GM23338 (cell line): ENCODE results near the gene SEMA4D.

Experiments
- TF ChIP-seq, protein P1 (sequence below), 2 experiments: fragments of 200-600 bp in 1 of 2; sonication (generic) in 1 of 2; conservative IDR thresholded peaks; 2 replicates each; pipeline versions ENCODE4 v1.5.1 to v1.6.1; 2016 to 2017; ENCODE audit warnings: antibody characterized with exemption in 2 of 2, low read depth in 2 of 2, mild to moderate bottlenecking in 2 of 2, moderate library complexity in 1 of 2
- TF ChIP-seq, protein P2 (sequence below): IDR thresholded peaks from one replicate; pipeline ENCODE4 v1.6.1; 2018; ENCODE audit warnings: antibody characterized with exemption; ENCODE audit not compliant: unreplicated experiment

DNA sequence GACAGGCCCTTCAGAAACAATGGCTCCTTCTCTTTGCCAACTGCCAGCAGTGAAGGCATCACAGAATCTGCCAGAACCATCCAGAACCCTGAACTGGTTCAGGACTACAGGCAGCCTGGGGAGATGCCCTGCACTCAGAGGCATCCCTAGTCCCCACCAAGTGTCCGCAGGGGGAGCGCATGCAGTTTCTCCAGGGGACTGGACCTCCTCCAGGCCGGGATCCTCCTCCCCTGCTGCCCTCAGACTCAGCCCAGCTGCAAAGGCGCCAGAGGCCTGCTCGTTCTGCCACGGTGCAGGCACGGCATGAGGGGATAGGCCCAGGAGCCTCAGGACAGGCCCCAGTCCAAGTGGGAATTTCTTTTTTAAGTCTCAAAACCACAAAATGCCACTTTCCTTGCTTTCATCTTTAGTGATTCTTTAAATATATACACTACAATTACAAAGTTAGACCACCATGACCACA, 72.0 kb downstream of the SEMA4D start:
- TF ChIP-seq, protein P1, sequence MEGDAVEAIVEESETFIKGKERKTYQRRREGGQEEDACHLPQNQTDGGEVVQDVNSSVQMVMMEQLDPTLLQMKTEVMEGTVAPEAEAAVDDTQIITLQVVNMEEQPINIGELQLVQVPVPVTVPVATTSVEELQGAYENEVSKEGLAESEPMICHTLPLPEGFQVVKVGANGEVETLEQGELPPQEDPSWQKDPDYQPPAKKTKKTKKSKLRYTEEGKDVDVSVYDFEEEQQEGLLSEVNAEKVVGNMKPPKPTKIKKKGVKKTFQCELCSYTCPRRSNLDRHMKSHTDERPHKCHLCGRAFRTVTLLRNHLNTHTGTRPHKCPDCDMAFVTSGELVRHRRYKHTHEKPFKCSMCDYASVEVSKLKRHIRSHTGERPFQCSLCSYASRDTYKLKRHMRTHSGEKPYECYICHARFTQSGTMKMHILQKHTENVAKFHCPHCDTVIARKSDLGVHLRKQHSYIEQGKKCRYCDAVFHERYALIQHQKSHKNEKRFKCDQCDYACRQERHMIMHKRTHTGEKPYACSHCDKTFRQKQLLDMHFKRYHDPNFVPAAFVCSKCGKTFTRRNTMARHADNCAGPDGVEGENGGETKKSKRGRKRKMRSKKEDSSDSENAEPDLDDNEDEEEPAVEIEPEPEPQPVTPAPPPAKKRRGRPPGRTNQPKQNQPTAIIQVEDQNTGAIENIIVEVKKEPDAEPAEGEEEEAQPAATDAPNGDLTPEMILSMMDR (conservative IDR thresholded peaks at IDR 0.05; ENCODE audit: low read depth in 2 of 2) = no peak
- TF ChIP-seq, protein P2, sequence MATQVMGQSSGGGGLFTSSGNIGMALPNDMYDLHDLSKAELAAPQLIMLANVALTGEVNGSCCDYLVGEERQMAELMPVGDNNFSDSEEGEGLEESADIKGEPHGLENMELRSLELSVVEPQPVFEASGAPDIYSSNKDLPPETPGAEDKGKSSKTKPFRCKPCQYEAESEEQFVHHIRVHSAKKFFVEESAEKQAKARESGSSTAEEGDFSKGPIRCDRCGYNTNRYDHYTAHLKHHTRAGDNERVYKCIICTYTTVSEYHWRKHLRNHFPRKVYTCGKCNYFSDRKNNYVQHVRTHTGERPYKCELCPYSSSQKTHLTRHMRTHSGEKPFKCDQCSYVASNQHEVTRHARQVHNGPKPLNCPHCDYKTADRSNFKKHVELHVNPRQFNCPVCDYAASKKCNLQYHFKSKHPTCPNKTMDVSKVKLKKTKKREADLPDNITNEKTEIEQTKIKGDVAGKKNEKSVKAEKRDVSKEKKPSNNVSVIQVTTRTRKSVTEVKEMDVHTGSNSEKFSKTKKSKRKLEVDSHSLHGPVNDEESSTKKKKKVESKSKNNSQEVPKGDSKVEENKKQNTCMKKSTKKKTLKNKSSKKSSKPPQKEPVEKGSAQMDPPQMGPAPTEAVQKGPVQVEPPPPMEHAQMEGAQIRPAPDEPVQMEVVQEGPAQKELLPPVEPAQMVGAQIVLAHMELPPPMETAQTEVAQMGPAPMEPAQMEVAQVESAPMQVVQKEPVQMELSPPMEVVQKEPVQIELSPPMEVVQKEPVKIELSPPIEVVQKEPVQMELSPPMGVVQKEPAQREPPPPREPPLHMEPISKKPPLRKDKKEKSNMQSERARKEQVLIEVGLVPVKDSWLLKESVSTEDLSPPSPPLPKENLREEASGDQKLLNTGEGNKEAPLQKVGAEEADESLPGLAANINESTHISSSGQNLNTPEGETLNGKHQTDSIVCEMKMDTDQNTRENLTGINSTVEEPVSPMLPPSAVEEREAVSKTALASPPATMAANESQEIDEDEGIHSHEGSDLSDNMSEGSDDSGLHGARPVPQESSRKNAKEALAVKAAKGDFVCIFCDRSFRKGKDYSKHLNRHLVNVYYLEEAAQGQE = no peak
